Mesodermal cell (in vitro differentiated cells): ENCODE measurements around the gene STAU1.
A peak's percentile ranks its signal among the peaks of the same experiment; 100 is the strongest.
"Not testable (repeated sequence)": the region's sequence is repeated elsewhere in the genome, so short reads cannot be mapped to it uniquely, and the experiment has no call there.

Experiments
- H3K27ac ChIP-seq: 2 replicates; pipeline ENCODE4 v1.7.0; 2013; ENCODE audit warnings: mild to moderate bottlenecking, low read depth, low read length, moderate library complexity; ENCODE audit not compliant: severe bottlenecking
- H3K36me3 ChIP-seq: 2 replicates; pipeline ENCODE4 v1.7.1; 2013; ENCODE audit warnings: mild to moderate bottlenecking, low read length, moderate library complexity; ENCODE audit not compliant: control insufficient read depth, insufficient read depth
- H3K4me1 ChIP-seq: one replicate; pipeline ENCODE4 v1.7.1; 2013; ENCODE audit warnings: mild to moderate bottlenecking, low read length; ENCODE audit not compliant: insufficient read depth, control insufficient read depth, poor library complexity, severe bottlenecking
- H3K4me3 ChIP-seq: 2 replicates; pipeline ENCODE4 v1.7.0; 2013; ENCODE audit warnings: low read length, control low read depth, mild to moderate bottlenecking; ENCODE audit not compliant: insufficient read depth, poor library complexity, severe bottlenecking; ENCODE audit errors: extremely low read depth
- H3K9me3 ChIP-seq: 2 replicates; pipeline ENCODE4 v1.7.1; 2013; ENCODE audit warnings: mild to moderate bottlenecking, low read length, moderate library complexity; ENCODE audit not compliant: control insufficient read depth
- WGBS, 2 experiments: methylation state at CpG; one replicate each; pipeline ENCODE4 v1.1.5; 2013; ENCODE audit warnings: missing lambda C conversion rate in 2 of 2; ENCODE audit not compliant: insufficient coverage in 2 of 2; 5-methylcytosine and 5-hydroxymethylcytosine counted together

Gene STAU1

GRCh38 chr20:49225896-49226295 lies 37.8 kb upstream of the STAU1 start:
- Histone ChIP-seq H3K4me1 (peaks cover 13% of the 10 kb centered on the region), H3K27ac (no peak overlapping the region), H3K4me3 (no peak overlapping the region), H3K36me3 (peaks cover 86% of the 10 kb centered on the region), H3K9me3 (no peaks in the 10 kb centered on the region)
- 91 to 100% methylated on average over 4 to 5 of the region's 7 CpGs for WGBS, 2 experiments

GRCh38 chr20:49219924-49220831 lies 32.0 kb upstream of the STAU1 start:
- H3K36me3 ChIP-seq, result peaks cover 40% of the 10 kb centered on the region
- 76% methylated on average over 21 to 22 of the region's 28 CpGs for WGBS, 2 experiments
- peak overlapping the region; percentile 93 for H3K4me3 ChIP-seq
- H3K27ac ChIP-seq, result no peak overlapping the region
- no peaks in the 10 kb centered on the region for H3K9me3 ChIP-seq
- H3K4me1 ChIP-seq, result peaks cover 5% of the 10 kb centered on the region

GRCh38 chr20:49219091-49219923 lies 31.2 kb upstream of the STAU1 start, which contains the start of gene DDX27:
Gene DDX27 (plus strand): TSS chr20:49219416. CDS start chr20:49219449, 33 bp downstream.
- Histone ChIP-seq H3K36me3 (peaks cover 32% of the 10 kb centered on the region), H3K4me1 (peaks cover 5% of the 10 kb centered on the region), H3K4me3 (peak within 1 kb of the TSS; percentile 93), H3K9me3 (no peaks in the 10 kb centered on the region), H3K27ac (peak within 1 kb of the TSS; percentile 83)
- 0% methylated on average over 42 to 43 of the region's 46 CpGs for WGBS, 2 experiments

- H3K4me1 ChIP-seq, H3K9me3 ChIP-seq: not testable (repeated sequence)
- Histone ChIP-seq H3K4me3 (peak overlapping the region; percentile 93), H3K27ac (peak overlapping the region; percentile 83), H3K36me3 (peaks cover 26% of the 10 kb centered on the region)
- 54 to 63% methylated on average over 8 to 13 of the region's 13 CpGs for WGBS, 2 experiments
These were observed 30.6 kb upstream of the STAU1 start for GRCh38 chr20:49218739-49219090.

GRCh38 chr20:49216991-49217578 lies 29.0 kb upstream of the STAU1 start:
- H3K4me1 ChIP-seq, result peaks cover 5% of the 10 kb centered on the region
- H3K9me3 ChIP-seq, result no peaks in the 10 kb centered on the region
- WGBS, 2 experiments, result 20% methylated on average over 3 of the region's 11 CpGs; no CpG with 5 or more reads in 1 of the 2 experiments
- H3K27ac ChIP-seq, result no peak overlapping the region
- H3K36me3 ChIP-seq, result peaks cover 13% of the 10 kb centered on the region
- H3K4me3 ChIP-seq, result no peak overlapping the region

- Histone ChIP-seq H3K4me3 (no peak overlapping the region), H3K27ac (no peak overlapping the region), H3K9me3 (peaks cover under 1% of the 10 kb centered on the region), H3K4me1 (peaks cover under 1% of the 10 kb centered on the region), H3K36me3 (no peaks in the 10 kb centered on the region)
- WGBS, 2 experiments, result 83 to 100% methylated on average over 2 of the region's 3 CpGs
These were observed 27.1 kb upstream of the STAU1 start for GRCh38 chr20:49215232-49215631.

GRCh38 chr20:49214571-49214970 lies 26.4 kb upstream of the STAU1 start:
- Histone ChIP-seq H3K4me3 (no peak overlapping the region), H3K4me1 (no peaks in the 10 kb centered on the region), H3K27ac (no peak overlapping the region), H3K36me3 (no peaks in the 10 kb centered on the region), H3K9me3 (peaks cover 4% of the 10 kb centered on the region)

GRCh38 chr20:49210757-49211110 lies 22.6 kb upstream of the STAU1 start:
- Histone ChIP-seq H3K36me3 (no peaks in the 10 kb centered on the region), H3K4me3 (no peak overlapping the region), H3K9me3 (peaks cover 4% of the 10 kb centered on the region), H3K4me1 (no peaks in the 10 kb centered on the region), H3K27ac (no peak overlapping the region)
- 100% methylated on average over 1 of the region's 1 CpG; no CpG with 5 or more reads in 1 of the 2 experiments for WGBS, 2 experiments

GRCh38 chr20:49210101-49210756 lies 22.1 kb upstream of the STAU1 start:
- Histone ChIP-seq H3K27ac (no peak overlapping the region), H3K36me3 (no peaks in the 10 kb centered on the region), H3K9me3 (peaks cover 4% of the 10 kb centered on the region), H3K4me3 (no peak overlapping the region), H3K4me1 (no peaks in the 10 kb centered on the region)
- WGBS, 2 experiments, result no CpG with 5 or more reads among the region's 1 CpG

GRCh38 chr20:49207076-49207475 lies 18.9 kb upstream of the STAU1 start:
- Histone ChIP-seq H3K36me3 (no peaks in the 10 kb centered on the region), H3K27ac (no peak overlapping the region), H3K9me3 (peaks cover 4% of the 10 kb centered on the region), H3K4me3 (no peak overlapping the region), H3K4me1 (no peaks in the 10 kb centered on the region)
- 88 to 92% methylated on average over 4 of the region's 6 CpGs for WGBS, 2 experiments
